Stimulated activated CD4-positive, alpha-beta T cell treated with anti-CD3 and anti-CD28 coated beads, Interleukin-12 subunit alpha, Interleukin-12 subunit beta, amount 100 ng/mL, for 48 hours (primary cell): ENCODE measurements around the gene SLX4IP.

Source experiments
- DNase-seq, 3 donors: peaks; one replicate each; pipeline ENCODE4 v3.0.0-alpha.2; 2020; ENCODE audit warnings: low read depth in 2 of 3, low spot score in 1 of 3

SLX4IP gene

DNA sequence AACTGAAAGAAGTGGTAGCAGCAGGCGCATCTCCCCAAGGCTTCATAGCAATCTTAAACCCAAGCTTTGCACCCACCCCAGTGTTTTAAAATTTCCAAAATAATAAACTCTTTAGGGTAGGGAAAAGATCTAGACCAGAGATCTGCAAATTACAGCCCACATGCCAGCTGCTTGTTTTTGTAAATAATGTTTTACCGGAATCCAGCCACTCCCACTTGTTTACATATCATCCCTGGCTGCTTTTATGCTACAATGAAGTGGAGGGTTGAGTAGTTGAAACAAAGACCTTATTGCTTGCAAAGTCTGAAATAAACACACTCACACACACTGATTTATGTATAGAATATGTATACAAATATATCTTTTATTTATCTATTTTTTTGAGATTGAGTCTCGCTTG, 30.0 kb downstream of the SLX4IP start:
- no peak for DNase-seq

DNA sequence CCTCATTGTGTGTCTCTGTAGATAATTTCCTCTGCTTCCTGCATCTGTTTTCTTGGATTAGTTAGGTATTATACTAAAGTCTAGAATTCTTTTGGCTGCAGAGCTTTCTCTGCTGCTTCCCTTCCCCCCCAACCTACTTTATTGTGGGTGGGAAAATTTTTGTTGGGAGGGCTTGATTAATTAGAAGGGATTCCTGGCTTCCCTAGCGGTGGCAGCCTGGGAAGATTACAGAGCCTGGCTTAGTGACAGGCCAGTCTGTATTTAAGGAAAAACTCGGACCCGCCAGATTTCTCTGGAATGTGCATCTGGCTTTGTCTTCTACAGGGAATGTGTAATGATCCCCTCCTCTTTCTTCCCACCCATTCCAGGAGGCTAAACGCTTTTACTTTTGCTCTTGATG, 31.2 kb downstream of the SLX4IP start:
- DNase-seq = no peak

DNA sequence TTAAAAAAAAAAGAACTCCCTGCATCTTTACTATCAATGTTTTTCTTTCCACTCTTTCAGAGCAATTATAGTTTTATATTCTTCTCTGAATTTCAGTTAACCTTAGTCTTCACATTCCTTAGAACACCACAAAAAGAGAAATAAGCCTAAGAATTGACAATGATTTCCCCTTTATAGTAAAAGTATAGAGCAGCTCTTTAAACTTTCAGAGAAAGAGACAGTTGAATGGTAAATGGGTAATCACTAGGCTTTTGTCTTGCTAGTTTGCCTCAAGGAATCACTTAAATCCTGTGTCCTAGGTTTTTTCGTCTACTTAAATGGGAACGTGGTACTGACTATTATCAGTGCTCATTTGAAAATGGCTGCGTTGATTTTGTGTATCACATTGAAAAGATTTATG, 31.8 kb downstream of the SLX4IP start:
- no peak for DNase-seq

DNA sequence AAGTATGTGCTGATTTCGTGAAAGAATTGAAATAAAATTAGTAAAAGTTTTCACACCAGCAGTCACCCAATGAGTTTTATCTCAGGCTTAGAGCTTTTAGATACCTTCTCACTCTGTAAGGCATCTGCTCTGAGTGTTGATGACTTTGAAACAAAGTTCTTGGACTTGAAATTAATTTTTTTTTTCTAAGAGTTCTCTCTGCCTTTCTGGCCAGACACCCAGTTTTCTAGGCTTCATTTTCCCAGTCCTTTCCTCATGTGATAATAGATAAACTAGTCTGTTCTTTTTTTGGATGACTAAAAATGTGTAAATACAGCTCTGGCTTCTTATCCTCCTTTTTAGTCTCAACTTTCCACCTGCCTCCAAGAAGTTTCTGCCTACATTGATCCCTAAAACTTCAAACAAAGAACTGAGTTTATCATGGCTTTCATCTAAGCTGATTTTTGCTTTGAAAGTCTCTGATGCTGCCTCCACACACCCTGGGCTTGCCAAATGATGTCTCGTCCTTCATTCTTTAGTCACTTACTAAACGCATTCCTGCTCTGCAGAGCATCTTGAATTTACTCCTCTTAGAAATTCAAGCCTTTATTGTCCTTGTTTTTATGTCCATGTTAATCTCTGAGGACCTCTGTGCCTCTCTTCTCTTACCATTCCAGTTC, 32.7 kb downstream of the SLX4IP start:
- no peak for DNase-seq

DNA sequence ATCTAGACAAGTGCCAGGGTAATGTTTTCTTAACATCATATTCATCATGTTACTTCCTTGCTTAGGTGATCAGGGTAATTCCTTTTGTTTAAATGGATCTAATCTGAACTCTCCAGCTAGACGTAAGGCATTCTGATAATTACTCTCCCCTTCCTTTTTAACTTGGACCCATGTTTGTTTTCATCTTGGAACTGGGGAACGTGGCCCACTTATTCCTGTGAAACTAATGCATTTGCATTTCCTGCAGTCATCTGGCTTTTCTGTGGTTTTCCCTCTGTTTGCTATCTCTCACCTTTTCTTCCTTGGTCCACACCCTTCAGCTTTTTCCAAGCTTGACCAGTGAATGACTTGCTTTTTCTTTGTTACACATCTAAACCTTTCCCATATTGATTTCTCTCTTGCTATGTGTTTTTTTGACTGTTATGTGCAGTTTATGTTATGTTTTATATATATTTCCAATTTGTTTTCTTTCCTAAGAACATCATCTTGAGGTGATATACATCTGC, 33.3 kb downstream of the SLX4IP start:
- DNase-seq = no peak

DNA sequence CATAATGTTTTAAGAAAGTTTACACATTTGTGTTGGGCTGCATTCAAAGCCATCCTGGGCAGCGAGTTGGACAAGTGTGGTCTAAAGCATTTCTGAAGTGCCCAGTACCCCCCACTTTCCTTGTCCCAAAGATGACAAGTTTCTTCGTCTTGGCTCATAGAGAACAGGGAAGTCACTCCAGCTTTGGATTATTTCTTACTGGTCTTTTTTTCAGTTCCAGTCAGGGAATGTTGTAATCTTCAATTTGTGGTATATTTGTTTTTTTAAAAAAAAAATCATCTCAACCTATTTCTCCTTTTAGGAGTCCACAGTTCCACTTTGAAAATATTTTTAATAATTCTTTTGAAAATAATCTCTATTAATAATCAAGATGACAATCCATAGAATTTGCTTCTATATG, 34.0 kb downstream of the SLX4IP start:
- DNase-seq = no peak

DNA sequence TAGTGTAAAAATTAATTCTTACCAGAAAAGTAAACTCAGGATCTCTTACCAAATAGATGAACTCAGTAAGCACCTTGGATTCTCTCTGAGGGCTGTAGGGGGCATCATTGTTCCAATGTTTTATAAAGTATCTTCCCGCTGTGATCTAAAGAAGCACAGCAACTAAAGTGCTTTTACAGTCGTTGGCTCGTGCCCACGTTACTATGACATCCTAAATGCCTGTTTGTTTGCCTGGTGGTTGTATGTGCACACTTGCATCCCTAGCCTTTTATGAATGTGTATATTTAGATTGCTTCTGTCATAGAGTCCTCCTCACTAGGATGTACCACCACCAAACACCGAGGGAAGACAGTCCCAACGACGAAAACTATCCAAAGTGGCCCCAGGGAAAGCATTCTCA, 34.5 kb downstream of the SLX4IP start:
- no peak for DNase-seq

DNA sequence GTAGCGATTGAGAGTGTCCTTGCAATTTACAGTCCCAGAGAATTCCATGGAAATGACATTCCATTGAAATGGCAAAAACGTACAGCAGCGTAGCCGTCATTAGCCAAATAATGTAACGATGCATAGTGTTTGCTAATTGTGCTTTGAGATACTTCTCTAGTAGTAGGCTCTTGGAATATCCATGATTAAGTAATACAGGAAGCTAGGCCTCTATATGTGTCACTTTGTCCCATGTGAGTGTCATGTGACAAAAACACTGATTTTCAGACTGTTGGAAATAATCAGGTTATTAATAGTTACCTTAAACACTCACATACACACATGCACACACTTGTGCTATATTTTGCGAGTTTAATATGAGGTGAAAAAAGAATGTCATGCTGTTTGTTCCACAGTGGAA, 35.2 kb downstream of the SLX4IP start:
- DNase-seq = no peak

DNA sequence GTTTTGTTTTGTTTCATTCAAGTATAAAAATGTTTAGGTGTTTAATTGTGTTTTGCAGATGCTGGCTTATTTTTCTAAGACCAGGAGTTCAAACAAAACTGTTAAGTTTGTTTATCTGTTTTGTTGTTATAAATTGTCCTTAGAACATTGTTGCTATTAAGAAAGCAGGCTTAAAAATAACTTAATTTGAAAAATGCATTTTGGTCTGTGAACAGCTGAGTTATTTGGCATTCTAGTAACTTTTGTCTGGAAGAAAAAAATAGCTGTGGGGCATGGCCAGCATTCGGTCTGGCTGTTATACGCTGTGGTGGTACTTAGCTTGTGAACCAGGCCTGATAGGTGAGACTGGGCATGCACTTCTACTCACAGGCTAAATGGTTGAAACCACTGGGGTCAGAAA, 37.8 kb downstream of the SLX4IP start:
- DNase-seq = no peak

DNA sequence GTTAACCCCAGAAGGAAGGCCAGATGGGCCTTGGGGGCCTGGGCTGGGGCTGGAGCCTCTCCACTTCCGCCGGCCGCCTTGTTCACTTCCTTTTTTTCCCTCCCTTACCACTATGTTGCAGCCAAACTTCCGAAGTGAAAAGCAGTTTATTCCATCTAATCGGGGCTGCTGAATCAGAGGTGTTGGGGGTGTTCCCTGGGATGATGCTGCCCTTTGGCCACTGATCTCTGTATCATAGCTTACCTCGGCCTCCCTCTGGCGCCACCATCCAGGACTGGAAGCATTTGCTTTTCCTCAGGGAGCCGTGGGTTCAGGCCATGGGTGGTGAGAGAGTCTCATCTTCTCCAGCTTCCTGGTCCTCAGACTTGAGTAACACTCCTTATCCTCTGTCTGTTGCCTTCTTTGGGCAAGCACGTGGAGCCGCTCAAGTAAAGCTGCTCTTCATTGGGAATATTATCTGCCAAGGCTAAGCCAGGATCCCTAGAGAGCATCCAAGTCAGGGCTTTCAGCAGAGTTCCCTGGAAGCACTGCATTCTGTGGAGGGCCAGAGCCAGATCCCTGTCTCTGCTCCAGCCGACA, 39.6 kb downstream of the SLX4IP start:
- DNase-seq = no peak

DNA sequence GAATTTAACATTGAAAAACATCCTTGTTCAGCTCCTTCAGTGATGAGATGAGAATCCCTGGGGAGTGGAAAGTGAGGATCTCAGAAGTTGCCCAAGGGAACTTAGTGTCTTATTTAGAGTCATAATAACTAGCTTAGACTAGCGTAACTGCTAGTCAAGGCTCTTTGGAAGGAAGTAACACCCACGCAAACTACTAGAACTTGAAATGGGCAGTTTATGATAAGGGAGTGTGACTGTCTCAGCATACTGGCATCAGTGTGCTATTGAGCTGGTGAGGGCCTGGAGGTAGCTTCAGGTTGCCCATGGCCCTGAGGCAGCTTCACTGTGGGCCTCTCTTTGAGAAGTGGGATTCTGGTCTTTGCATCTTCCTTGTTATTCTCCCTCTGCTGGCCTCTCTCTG, 40.1 kb downstream of the SLX4IP start:
- DNase-seq = no peak

DNA sequence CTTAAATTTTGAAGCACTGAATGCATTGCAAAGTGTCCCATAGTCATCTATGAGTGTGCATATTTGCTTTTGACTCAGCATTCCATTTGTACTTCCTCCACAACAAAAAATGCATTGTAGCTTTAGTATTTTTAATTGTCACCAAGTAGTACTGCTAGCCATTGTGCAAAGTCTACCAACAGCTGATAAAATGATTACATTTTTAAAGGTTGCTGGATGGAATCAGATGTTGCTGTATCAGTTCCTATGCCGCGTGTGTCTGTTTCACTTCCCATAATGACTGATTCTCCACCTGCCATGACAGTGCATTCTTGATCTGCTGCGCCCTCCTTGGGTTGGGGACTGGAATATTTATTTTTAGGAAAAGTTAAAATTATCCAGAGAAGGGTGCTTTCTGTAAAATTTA, 41.2 kb downstream of the SLX4IP start:
- no peak for DNase-seq

DNA sequence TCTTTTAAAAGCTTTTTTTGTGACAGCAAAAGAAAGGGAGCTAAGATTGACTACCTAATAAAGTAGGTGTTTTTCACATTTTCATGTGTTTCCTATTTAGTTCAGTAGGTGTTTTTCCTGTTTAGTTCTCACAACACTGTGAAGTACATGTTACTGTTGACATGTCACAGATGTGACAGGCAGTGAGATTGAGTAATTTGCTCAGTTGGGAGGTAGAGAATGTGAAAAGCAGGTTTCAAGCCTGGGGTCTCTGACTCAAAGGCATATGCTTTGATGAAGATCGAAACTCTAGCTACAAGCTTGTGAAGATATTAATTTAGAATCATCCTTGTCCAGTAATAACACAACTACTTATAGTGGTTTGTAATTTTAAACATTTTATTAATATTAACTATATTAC, 43.1 kb downstream of the SLX4IP start:
- no peak for DNase-seq

DNA sequence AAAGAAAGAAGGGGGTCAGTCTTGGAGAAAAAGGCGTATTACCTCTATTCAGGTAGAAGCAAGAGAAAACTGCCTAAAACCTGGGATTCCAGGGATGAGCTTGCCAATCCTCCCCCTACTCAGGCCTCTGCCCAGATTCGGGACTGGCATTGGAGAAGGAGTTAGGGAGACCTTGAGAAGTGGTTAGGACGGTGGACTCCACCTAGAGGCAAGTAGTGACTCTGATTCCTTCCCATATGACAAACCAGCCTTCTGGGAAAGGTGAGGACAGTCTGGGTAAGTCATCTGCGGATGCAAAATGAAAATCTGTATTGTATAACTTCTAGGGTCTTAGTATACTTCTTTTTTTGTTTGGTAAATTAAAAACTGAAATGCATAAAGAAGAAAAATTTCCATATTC, 43.8 kb downstream of the SLX4IP start:
- no peak for DNase-seq

DNA sequence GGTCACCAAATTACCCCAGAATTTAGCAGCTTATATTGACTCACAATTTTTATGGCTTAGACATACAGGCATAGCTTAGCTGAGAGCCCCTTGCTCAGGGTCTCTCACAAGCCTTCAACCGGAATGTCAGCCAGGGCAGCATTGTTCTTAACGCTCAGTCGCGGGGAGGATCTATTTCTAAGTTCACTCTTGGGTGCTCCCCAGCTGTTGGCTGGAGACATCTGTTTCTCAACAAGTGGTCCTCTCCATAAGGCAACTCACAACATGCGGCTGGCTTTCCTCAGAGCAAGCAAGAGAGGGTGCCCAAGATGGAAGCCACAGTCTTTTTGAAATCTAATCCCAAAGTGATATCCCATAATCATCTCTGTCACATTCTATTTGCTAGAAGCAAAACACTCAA, 46.6 kb downstream of the SLX4IP start:
- no peak for DNase-seq

DNA sequence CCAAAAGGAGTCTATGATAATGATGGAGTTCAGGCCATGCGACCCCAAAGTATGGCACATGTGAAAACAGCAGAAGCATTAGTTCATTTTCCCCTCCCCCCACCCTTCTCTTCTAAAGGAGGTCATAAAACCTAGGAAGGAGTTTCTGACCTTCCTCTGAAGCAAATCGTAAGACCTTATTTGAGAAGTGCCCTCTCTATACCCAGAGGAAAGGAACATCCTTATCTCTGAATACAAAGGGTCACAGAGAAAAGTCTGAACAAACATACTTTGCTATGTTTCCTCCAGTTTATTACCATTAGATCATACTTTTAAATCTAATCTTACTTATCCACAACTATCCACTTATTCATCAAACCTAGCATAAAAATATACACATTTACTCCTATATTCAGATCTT, 48.6 kb downstream of the SLX4IP start:
- no peak for DNase-seq

DNA sequence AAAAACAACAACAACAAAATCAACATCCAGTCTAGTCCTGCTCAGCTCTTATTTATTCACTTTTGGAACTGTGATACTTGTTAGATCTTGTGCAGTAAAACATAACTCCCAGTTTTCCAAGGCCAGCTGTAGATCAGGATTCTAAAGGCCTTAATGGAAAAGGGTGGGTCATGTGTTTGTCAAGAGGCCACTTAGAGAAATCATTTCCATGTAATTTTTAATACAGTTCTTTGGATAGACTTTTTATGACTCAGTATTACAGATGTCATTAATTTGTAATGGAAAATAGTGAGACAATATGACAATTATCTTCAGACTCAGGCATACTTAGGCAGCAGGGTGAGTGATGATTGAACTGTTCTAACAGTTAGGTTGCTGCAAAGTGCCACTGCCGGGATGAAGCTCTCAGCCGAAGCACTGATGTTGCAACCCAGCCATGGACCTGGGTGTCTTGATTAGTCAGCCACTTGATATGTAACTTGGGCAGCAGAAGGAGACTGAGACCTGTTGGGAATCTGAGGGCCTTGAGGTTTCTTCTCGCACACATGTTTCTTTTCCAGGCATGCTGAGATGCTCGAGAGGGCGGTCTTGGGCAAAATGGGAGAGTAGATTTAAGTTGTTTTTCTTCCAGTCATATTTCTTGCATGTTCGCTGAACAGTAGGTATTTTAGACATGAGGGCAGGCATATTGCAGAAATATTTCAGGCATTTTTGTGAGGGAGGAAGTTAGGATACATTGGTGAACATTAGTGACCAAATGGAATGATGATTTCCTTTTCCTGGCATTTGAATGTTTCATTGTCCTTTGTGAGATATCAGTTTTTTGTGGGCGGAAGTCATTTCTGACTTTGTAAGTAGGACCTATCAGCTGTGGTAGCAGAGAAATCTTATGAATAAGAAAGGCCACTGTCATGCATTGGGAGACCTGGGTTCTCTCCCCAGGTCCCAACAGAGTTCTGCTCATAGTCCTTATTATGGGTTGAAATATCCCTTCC, 52.3 kb downstream of the SLX4IP start:
- DNase-seq = no peak

DNA sequence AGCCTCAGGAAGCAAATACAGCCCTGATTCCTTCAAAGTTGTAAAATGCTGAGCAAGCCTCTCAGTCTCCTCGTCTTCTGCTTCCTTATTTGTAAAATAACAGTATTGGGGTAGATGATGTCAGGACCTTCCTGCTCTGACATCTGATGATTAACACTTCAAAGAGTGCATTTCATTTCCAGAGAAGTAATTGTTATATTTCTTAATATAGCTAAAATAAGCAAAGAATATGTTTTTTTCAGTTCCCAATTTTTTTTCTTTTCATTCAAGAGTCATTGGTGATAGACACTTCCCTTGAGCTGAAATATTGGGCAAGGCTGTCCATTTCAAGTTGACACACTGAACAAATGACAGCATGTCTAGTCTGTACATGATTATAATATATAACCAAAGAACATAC, 53.4 kb downstream of the SLX4IP start:
- no peak for DNase-seq

DNA sequence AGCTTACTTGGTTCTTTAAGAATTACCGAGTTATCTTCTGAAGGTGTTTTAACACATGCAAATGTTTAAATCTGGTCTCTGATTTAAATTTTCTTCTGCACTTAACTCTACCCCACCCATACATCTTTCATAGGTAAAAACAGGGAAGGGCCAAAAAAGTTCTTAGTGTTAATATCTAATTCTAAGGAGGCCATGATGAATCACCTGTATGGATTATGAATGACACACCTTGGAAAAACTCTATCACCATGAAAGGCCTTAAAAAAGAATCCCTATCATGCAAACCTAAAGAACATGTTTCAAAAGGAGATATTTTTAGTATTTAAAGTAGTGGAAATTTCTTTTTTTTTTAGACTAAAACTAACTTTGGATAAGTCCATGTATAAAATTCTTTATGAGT, 54.7 kb downstream of the SLX4IP start:
- DNase-seq = no peak

DNA sequence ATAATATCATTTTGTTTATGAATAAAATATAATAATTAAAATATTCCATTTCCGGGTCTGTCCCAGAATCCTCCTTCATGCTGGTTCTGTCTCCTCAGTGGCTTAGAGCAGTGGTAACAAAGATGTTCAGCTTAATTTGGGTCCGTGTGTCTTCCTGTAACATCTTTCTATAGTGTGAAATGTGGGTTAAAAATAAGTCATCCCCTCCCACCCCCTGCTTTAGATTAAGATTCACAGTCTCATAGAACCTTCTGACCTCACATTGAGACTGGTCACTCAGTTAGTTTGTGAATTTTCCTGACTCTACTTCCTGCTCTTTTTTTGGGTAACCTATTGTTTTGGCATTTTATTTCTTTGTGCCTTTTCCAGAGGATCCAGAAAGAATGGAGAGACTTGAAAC, 55.2 kb downstream of the SLX4IP start:
- no peak for DNase-seq

DNA sequence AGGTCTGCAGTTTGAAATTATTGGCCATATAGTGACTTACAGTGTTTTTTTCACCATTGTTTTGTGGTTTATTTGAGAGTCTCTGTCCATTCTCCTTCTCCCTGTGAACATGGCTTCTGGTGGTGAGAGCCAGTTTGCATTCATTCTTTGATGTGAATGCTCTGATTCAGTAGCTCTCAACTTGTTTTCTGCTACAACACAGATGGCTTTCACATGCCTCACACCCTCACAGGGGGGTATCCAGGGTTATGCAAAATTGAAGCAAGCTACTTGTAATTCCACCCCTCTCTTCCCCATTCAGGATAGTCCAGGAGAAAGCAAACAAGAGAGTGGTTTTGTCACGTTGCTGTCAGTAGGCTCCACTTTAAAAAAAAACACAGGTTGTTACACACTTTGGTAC, 55.6 kb downstream of the SLX4IP start:
- no peak for DNase-seq

DNA sequence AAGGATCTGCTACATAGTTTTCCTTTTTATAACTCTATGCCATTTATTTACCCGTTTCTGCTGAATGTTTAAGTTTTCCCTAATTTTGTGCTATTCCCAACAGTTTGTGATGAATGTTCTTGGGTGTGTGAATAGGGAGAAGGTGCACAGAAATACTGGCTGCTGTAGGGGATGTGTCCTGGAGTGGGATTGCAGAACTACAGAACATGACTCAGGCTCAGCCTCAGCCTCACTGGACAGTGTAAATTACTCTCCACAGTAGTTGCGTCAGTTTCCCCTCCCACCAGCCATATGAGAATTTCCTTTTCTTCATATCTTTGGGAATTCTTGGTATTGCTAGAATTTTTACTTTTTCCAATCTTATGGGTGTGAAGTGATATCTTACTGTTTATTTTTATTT, 57.0 kb downstream of the SLX4IP start:
- DNase-seq = no peak
